Measurements from ENCODE around the gene LMNTD1. TPM values are rescaled to one million over a fixed set of nuclear protein-coding genes. Genes with fewer than 3 reads are reported as not detected.

Gene LMNTD1
- total RNA-seq, 2 experiments from 2014 or later = not detected

- CTCF ChIA-PET = no interaction called here
- no peak overlapping the region for H3K4me3 ChIP-seq (ENCODE audit: low read length)
- no peaks in the 10 kb centered on the region for H3K36me3 ChIP-seq (ENCODE audit: insufficient read depth, low read length)
- Mint-ChIP-seq H3K4me3 (no peak overlapping the region), H3K36me3 (ENCODE audit: low read depth) (no peaks in the 10 kb centered on the region), H3K9me3 (no peaks in the 10 kb centered on the region), H3K27ac (no peak overlapping the region), H3K27me3 (no peaks in the 10 kb centered on the region), H3K4me1 (ENCODE audit: low read depth) (no peaks in the 10 kb centered on the region)
- no peaks in the 10 kb centered on the region for H3K4me1 ChIP-seq (ENCODE audit: insufficient read depth, low read length)
- no peak for DNase-seq
- ATAC-seq (ENCODE audit: poor library complexity) = no peak
- TF ChIP-seq CTCF (IDR thresholded peaks at IDR 0.05) = no peak
- H3K27me3 ChIP-seq (ENCODE audit: control insufficient read depth in 1 of 2, insufficient read depth in 2 of 2, low read length in 2 of 2) = no peaks in the 10 kb centered on the region
- no peak overlapping the region for H3K27ac ChIP-seq (ENCODE audit: low read depth in 1 of 2, low read length in 2 of 2)
- no peaks in the 10 kb centered on the region for H3K9me3 ChIP-seq (ENCODE audit: control insufficient read depth in 1 of 2, insufficient read depth in 1 of 2, low read length in 2 of 2)
- intact Hi-C loops (cut with DNase I, micrococcal nuclease) = no loop called here
- POLR2A ChIA-PET = no interaction called here
These were observed 31.3 kb downstream of the LMNTD1 start for GRCh38 chr12:25521625-25522256.

GRCh38 chr12:25518512-25518911 is 34.6 kb downstream of the LMNTD1 start:
- no peak overlapping the region for H3K4me3 Mint-ChIP-seq
- TF ChIP-seq CTCF (IDR thresholded peaks at IDR 0.05) = no peak
- DNase-seq = no peak

GRCh38 chr12:25504744-25505143 is 48.3 kb downstream of the LMNTD1 start:
- Histone ChIP-seq H3K4me3 (ENCODE audit: low read length) (no peak overlapping the region), H3K36me3 (ENCODE audit: insufficient read depth, low read length) (no peaks in the 10 kb centered on the region), H3K27me3 (ENCODE audit: control insufficient read depth in 1 of 2, insufficient read depth in 2 of 2, low read length in 2 of 2) (no peaks in the 10 kb centered on the region), H3K27ac (ENCODE audit: low read depth in 1 of 2, low read length in 2 of 2) (no peak overlapping the region), H3K4me1 (ENCODE audit: insufficient read depth, low read length) (no peaks in the 10 kb centered on the region), H3K9me3 (ENCODE audit: control insufficient read depth in 1 of 2, insufficient read depth in 1 of 2, low read length in 2 of 2) (no peaks in the 10 kb centered on the region)
- Mint-ChIP-seq H3K9me3 (no peaks in the 10 kb centered on the region), H3K27me3 (no peaks in the 10 kb centered on the region), H3K27ac (no peak overlapping the region), H3K4me3 (no peak overlapping the region), H3K36me3 (ENCODE audit: low read depth) (no peaks in the 10 kb centered on the region), H3K4me1 (ENCODE audit: low read depth) (no peaks in the 10 kb centered on the region)
- DNase-seq (no peak), ATAC-seq (ENCODE audit: poor library complexity) (no peak)
- ChIA-PET POLR2A (no interaction called here), CTCF (no interaction called here)
- intact Hi-C loops (cut with DNase I, micrococcal nuclease) = no loop called here
- no peak for TF ChIP-seq CTCF (IDR thresholded peaks at IDR 0.05)

More at GRCh38 chr12:25518512-25518911, 34.6 kb downstream of the LMNTD1 start:
- H3K9me3 Mint-ChIP-seq = no peaks in the 10 kb centered on the region
- Histone ChIP-seq H3K27me3 (ENCODE audit: control insufficient read depth in 1 of 2, insufficient read depth in 2 of 2, low read length in 2 of 2) (no peaks in the 10 kb centered on the region), H3K36me3 (ENCODE audit: insufficient read depth, low read length) (no peaks in the 10 kb centered on the region), H3K4me3 (ENCODE audit: low read length) (no peak overlapping the region), H3K27ac (ENCODE audit: low read depth in 1 of 2, low read length in 2 of 2) (no peak overlapping the region), H3K9me3 (ENCODE audit: control insufficient read depth in 1 of 2, insufficient read depth in 1 of 2, low read length in 2 of 2) (no peaks in the 10 kb centered on the region), H3K4me1 (ENCODE audit: insufficient read depth, low read length) (no peaks in the 10 kb centered on the region)
- intact Hi-C loops (cut with DNase I, micrococcal nuclease) = no loop called here
- no peak overlapping the region for H3K27ac Mint-ChIP-seq
- no peak for ATAC-seq (ENCODE audit: poor library complexity)
- POLR2A ChIA-PET = no interaction called here
- no peaks in the 10 kb centered on the region for H3K36me3 Mint-ChIP-seq (ENCODE audit: low read depth)
- H3K4me1 Mint-ChIP-seq (ENCODE audit: low read depth) = no peaks in the 10 kb centered on the region
- peaks cover 4% of the 10 kb centered on the region for H3K27me3 Mint-ChIP-seq
- CTCF ChIA-PET = no interaction called here
